OCI-LY1 (cell line): ENCODE data around the gene MLLT1.

Source experiments
- H2AFZ ChIP-seq: fragments of 200-600 bp; sonication (generic), shearing (Covaris generic); 2 replicates; pipeline ENCODE4 v1.6.0; 2014; ENCODE audit warnings: antibody characterized with exemption, mild to moderate bottlenecking, low read length
- H3F3A ChIP-seq: fragments of 200-600 bp; sonication (generic), shearing (Covaris generic); 2 replicates; pipeline ENCODE4 v1.6.0; 2014; ENCODE audit warnings: mild to moderate bottlenecking, antibody characterized with exemption, low read length, moderate library complexity; ENCODE audit not compliant: insufficient read depth
- H3K27ac ChIP-seq: fragments of 200-600 bp; sonication (generic); 2 replicates; pipeline ENCODE4 v1.5.1; 2014; ENCODE audit warnings: low read length, mixed run types, mild to moderate bottlenecking, low read depth; ENCODE audit not compliant: poor library complexity, severe bottlenecking
- H3K27me3 ChIP-seq: fragments of 200-600 bp; sonication (generic); 2 replicates; pipeline ENCODE4 v1.6.0; 2014; ENCODE audit warnings: antibody characterized with exemption, mild to moderate bottlenecking, low read length, moderate library complexity; ENCODE audit not compliant: insufficient read depth
- H3K36me3 ChIP-seq: fragments of 200-600 bp; sonication (generic); 2 replicates; pipeline ENCODE4 v1.6.1; 2014; ENCODE audit warnings: mild to moderate bottlenecking, antibody characterized with exemption, low read length, moderate library complexity, mixed read lengths; ENCODE audit not compliant: insufficient read depth
- H3K4me1 ChIP-seq: fragments of 200-600 bp; sonication (generic); 2 replicates; pipeline ENCODE4 v1.5.1; 2014; ENCODE audit warnings: mild to moderate bottlenecking, low read length, moderate library complexity; ENCODE audit not compliant: insufficient read depth, severe bottlenecking
- H3K4me2 ChIP-seq: fragments of 200-600 bp; sonication (generic), shearing (Covaris generic); 2 replicates; pipeline ENCODE4 v1.6.1; 2014; ENCODE audit warnings: low read length
- H3K4me3 ChIP-seq: fragments of 200-600 bp; sonication (generic); 2 replicates; pipeline ENCODE4 v1.5.1; 2014; ENCODE audit warnings: low read length, low read depth, mild to moderate bottlenecking, mixed read lengths; ENCODE audit not compliant: poor library complexity, severe bottlenecking
- H3K79me2 ChIP-seq: fragments of 200-600 bp; shearing (Covaris generic); 2 replicates; pipeline ENCODE4 v1.6.1; 2016; ENCODE audit warnings: mixed run types, low read length, mixed read lengths; ENCODE audit not compliant: insufficient read depth
- H3K9ac ChIP-seq: fragments of 200-600 bp; sonication (generic), shearing (Covaris generic); 2 replicates; pipeline ENCODE4 v1.6.1; 2014; ENCODE audit warnings: mild to moderate bottlenecking, low read length, mixed read lengths
- H3K9me2 ChIP-seq: fragments of 200-600 bp; sonication (generic), shearing (Covaris generic); 2 replicates; pipeline ENCODE4 v1.6.1; 2014; ENCODE audit warnings: low read depth, mild to moderate bottlenecking, low read length, mixed read lengths
- H3K9me3 ChIP-seq: fragments of 200-600 bp; shearing (Covaris generic); 2 replicates; pipeline ENCODE4 v1.6.1; 2014; ENCODE audit warnings: low read length, mixed read lengths
- H4K20me1 ChIP-seq: fragments of 200-600 bp; sonication (generic), shearing (Covaris generic); 2 replicates; pipeline ENCODE4 v1.6.0; 2016; ENCODE audit warnings: mild to moderate bottlenecking, low read length; ENCODE audit not compliant: insufficient read depth
- EZH2 ChIP-seq: fragments of 200-600 bp; sonication (generic), shearing (Covaris generic); IDR thresholded peaks from 2 replicates; pipeline ENCODE4 v1.8.0; 2017; ENCODE audit warnings: borderline replicate concordance, mixed run types, mild to moderate bottlenecking, antibody characterized with exemption, low read length, moderate library complexity, mixed read lengths
- TF ChIP-seq, protein P1 (sequence below): fragments of 200-600 bp; sonication (generic), shearing (Covaris generic); IDR thresholded peaks from 2 replicates; pipeline ENCODE4 v1.5.1; 2017; ENCODE audit warnings: mild to moderate bottlenecking, antibody characterized with exemption, low read length, moderate library complexity, mixed read lengths

MLLT1 gene

DNA sequence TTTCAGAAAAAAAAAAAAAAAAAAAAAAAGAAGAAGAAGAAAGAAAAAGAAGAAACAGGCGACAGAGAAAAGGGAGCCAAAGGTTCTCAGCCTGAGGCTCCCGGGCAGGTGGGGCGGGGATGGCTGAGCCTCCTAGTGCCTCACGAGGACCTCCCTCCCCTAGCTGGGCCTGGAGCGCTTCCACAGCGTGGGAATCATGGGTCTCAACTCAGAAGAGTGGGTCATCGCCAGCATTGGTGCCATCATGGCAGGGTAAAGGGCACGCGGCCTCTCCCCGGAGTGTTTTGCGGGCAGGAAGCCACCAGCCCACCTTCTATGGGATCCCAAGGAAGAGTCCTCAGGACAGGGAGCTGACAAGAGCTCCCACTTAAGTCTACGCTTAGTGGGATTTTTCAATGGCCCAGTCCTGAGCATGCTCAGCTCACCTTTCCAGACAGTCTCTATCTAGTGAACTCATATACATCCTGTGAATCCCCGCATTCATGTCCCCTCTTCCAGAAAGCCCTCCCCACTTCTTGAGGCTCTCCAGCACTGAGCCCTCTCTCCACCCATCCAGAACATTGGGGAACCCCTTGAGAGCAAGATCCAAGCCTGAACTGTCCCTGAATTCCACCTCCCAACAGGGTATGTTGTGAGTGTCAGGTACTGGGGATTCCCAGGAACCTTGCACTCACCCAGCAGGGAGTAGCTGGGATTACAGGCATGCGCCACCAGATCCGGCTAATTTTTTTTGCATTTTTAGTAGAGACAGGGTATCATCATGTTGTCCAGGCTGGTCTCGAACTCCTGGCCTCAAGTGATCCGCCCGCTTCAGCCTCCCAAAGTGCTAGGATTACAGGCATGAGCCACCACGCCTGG is 74.7 kb downstream of the MLLT1 start:
- Histone ChIP-seq H3K4me2 (no peak overlapping the region), H3K9me2 (no peaks in the 10 kb centered on the region), H3K79me2 (no peaks in the 10 kb centered on the region), H3K36me3 (no peaks in the 10 kb centered on the region), H3K9me3 (no peaks in the 10 kb centered on the region), H3K4me3 (no peak overlapping the region), H3K27ac (no peak overlapping the region), H3K4me1 (peaks cover 27% of the 10 kb centered on the region), H3F3A (0 out of 2 replicates have a peak, but pooled peaks cover 2% of the 10 kb centered on the region), H3K27me3 (no peaks in the 10 kb centered on the region), H2AFZ (no peak overlapping the region), H3K9ac (no peak overlapping the region), H4K20me1 (no peaks in the 10 kb centered on the region)
- TF ChIP-seq, protein P1, sequence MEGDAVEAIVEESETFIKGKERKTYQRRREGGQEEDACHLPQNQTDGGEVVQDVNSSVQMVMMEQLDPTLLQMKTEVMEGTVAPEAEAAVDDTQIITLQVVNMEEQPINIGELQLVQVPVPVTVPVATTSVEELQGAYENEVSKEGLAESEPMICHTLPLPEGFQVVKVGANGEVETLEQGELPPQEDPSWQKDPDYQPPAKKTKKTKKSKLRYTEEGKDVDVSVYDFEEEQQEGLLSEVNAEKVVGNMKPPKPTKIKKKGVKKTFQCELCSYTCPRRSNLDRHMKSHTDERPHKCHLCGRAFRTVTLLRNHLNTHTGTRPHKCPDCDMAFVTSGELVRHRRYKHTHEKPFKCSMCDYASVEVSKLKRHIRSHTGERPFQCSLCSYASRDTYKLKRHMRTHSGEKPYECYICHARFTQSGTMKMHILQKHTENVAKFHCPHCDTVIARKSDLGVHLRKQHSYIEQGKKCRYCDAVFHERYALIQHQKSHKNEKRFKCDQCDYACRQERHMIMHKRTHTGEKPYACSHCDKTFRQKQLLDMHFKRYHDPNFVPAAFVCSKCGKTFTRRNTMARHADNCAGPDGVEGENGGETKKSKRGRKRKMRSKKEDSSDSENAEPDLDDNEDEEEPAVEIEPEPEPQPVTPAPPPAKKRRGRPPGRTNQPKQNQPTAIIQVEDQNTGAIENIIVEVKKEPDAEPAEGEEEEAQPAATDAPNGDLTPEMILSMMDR = no peak
- TF ChIP-seq EZH2 = no peak

DNA sequence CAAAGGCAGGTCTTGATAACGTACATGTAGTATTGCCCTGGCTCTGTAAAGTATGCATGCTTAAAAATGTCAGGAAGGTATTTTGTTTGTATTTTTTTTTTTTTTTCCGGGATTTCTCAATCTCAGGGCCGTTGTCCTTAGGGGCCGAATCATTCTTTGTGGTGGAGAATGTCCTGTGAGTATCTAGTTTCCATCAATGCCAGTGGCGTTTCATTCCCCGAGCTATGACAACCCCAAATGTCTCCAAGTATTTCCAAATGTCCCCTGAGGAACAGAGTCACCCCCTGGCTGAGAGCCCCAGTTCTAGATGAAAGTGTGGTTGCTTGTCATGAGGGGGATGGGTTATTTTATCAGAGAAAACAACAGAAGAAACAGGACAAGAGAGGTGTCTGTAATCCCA is 75.6 kb downstream of the MLLT1 start:
- TF ChIP-seq, protein P1 = no peak
- no peak for TF ChIP-seq EZH2
- Histone ChIP-seq H3K4me3 (no peak overlapping the region), H3K9ac (no peak overlapping the region), H3K4me1 (peaks cover 31% of the 10 kb centered on the region), H3K27me3 (no peaks in the 10 kb centered on the region), H3K79me2 (no peaks in the 10 kb centered on the region), H2AFZ (no peak overlapping the region), H3K4me2 (peak overlapping the region; percentile 54), H3K9me2 (no peaks in the 10 kb centered on the region), H3F3A (0 out of 2 replicates have a peak, but pooled peaks cover 2% of the 10 kb centered on the region), H3K36me3 (no peaks in the 10 kb centered on the region), H3K9me3 (no peaks in the 10 kb centered on the region), H3K27ac (peak overlapping the region; percentile 81), H4K20me1 (no peaks in the 10 kb centered on the region)

DNA sequence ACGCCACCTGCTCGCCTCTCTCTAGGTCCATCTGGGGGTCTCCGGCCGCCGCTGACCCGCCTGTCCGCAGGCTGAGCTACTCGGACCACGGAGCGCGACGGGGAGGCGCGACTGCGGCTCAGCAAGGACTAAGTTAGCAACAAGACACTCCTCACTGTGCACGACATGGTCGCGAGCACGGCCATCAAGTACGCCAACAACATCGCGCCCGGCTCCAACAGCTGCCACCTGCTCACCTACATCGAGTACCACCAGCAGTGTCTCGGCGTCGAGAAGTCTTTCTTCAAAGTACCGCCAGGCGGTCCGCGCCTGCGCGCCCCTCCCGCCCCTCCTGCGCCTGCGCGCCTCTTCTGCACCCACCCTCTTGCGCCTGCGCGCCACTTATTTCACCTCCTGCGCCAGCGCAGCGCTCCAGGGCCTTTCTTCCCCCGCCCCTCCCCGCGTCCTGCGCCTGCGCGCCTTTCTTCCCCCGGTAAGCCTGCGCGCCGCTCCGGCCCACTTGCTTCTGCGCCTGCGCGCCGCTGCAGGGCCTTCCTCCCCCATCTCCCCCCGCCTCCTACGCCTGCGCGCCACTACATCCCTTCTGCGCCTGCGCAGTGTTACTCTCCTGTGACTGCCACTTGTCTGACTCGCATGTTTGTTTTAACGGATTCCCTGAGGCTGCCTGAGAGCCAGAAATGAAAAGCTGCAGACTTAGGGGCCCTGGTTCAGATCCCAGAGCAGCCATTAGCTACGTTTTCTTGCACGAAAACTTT is 80.4 kb downstream of the MLLT1 start:
- H3K4me3 ChIP-seq = peak overlapping the region; percentile 94
- H3K79me2 ChIP-seq = no peaks in the 10 kb centered on the region
- no peak overlapping the region for H2AFZ ChIP-seq
- peaks cover 7% of the 10 kb centered on the region for H3K36me3 ChIP-seq
- H3K9ac ChIP-seq = peak overlapping the region; percentile 90
- 0 out of 2 replicates have a peak, but pooled peaks cover under 1% of the 10 kb centered on the region for H3F3A ChIP-seq
- 0 out of 2 replicates have a peak, but pooled peaks cover 6% of the 10 kb centered on the region for H3K9me3 ChIP-seq
- peaks cover 41% of the 10 kb centered on the region for H3K4me1 ChIP-seq
- TF ChIP-seq, protein P1 = no peak
- no peak for TF ChIP-seq EZH2
- no peaks in the 10 kb centered on the region for H4K20me1 ChIP-seq
- H3K9me2 ChIP-seq = no peaks in the 10 kb centered on the region
- H3K27me3 ChIP-seq = no peaks in the 10 kb centered on the region
- peak overlapping the region; percentile 91 for H3K4me2 ChIP-seq
- H3K27ac ChIP-seq = peak overlapping the region; percentile 81
